HL-60 (cell line): ENCODE results near the gene CDH23.

Experiments used
- DNase-seq, 2 experiments: peaks; one replicate each; pipeline ENCODE4 v3.0.0-alpha.2; 2010 to 2020; ENCODE audit warnings: low read depth in 1 of 2, low spot score in 1 of 2
- H3K27ac ChIP-seq: fragments of 250-450 bp; sonication (Bioruptor Pico); replicated peaks from 2 replicates; pipeline ENCODE4 v1.5.1; 2020; ENCODE audit warnings: mild to moderate bottlenecking, moderate library complexity
- H3K27me3 ChIP-seq: fragments of 250-450 bp; sonication (Bioruptor Pico); 2 replicates; pipeline ENCODE4 v1.5.1; 2021; ENCODE audit warnings: mild to moderate bottlenecking, moderate library complexity; ENCODE audit not compliant: insufficient read depth, poor library complexity, severe bottlenecking
- H3K4me3 ChIP-seq: replicated peaks from 2 replicates; pipeline ENCODE4 v1.5.1; 2011; ENCODE audit warnings: mild to moderate bottlenecking, control low read depth, low read length; ENCODE audit not compliant: insufficient read depth
- GABPA ChIP-seq: IDR thresholded peaks from 2 replicates; pipeline ENCODE4 v1.6.1; 2012; ENCODE audit warnings: low read depth
- POLR2AphosphoS5 ChIP-seq: IDR thresholded peaks from 2 replicates; pipeline ENCODE4 v1.6.1; 2012; ENCODE audit warnings: low read depth
- SPI1 ChIP-seq: IDR thresholded peaks from 2 replicates; pipeline ENCODE4 v1.6.1; 2012; ENCODE audit warnings: low read depth, mild to moderate bottlenecking, borderline replicate concordance
- TF ChIP-seq, protein P1 (sequence below): IDR thresholded peaks from 2 replicates; pipeline ENCODE4 v1.6.1; 2012; ENCODE audit warnings: low read depth; ENCODE audit not compliant: insufficient replicate concordance
- TF ChIP-seq, protein P2 (sequence below): IDR thresholded peaks from one replicate; pipeline ENCODE4 v1.5.1; 2011; ENCODE audit warnings: low read length, control low read depth, inconsistent platforms; ENCODE audit not compliant: insufficient read depth

Gene CDH23

DNA sequence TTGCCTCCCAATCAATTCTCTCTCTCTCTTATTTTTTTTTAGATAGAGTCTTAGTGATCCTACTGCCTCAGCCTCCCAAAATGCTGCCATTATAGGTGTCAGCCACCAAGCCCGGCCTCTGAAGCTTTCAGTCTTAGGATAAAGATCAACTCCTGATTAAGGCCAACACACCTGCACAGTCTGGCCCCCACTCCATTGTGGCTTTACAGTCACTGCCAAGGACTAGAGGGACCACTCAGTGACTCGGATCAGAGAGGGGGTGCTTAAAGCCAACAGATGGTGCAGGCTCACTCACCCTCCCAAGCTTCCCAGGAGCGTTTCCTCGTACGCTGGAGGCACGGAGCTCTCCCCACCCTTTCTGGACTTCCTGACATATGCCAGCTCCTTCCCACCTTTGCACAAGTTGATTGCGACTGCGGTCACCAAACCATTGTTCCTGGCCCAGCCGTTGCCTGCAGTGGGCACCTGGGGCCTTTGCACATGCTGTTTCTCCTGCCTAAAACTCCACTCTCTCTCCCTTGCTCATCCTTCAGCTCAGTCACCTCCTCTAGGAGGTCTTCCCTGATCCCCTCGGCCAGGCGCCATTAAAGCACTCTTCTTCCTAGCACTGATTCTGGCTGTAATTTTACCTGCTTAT is 1.7 kb upstream of the CDH23 start:
- Histone ChIP-seq H3K27ac (no peak overlapping the region), H3K27me3 (peaks cover 36% of the 10 kb centered on the region), H3K4me3 (no peak overlapping the region)
- DNase-seq: no peak
- no peak for TF ChIP-seq SPI1
- TF ChIP-seq, protein P1, sequence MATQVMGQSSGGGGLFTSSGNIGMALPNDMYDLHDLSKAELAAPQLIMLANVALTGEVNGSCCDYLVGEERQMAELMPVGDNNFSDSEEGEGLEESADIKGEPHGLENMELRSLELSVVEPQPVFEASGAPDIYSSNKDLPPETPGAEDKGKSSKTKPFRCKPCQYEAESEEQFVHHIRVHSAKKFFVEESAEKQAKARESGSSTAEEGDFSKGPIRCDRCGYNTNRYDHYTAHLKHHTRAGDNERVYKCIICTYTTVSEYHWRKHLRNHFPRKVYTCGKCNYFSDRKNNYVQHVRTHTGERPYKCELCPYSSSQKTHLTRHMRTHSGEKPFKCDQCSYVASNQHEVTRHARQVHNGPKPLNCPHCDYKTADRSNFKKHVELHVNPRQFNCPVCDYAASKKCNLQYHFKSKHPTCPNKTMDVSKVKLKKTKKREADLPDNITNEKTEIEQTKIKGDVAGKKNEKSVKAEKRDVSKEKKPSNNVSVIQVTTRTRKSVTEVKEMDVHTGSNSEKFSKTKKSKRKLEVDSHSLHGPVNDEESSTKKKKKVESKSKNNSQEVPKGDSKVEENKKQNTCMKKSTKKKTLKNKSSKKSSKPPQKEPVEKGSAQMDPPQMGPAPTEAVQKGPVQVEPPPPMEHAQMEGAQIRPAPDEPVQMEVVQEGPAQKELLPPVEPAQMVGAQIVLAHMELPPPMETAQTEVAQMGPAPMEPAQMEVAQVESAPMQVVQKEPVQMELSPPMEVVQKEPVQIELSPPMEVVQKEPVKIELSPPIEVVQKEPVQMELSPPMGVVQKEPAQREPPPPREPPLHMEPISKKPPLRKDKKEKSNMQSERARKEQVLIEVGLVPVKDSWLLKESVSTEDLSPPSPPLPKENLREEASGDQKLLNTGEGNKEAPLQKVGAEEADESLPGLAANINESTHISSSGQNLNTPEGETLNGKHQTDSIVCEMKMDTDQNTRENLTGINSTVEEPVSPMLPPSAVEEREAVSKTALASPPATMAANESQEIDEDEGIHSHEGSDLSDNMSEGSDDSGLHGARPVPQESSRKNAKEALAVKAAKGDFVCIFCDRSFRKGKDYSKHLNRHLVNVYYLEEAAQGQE: no peak
- TF ChIP-seq, protein P2, sequence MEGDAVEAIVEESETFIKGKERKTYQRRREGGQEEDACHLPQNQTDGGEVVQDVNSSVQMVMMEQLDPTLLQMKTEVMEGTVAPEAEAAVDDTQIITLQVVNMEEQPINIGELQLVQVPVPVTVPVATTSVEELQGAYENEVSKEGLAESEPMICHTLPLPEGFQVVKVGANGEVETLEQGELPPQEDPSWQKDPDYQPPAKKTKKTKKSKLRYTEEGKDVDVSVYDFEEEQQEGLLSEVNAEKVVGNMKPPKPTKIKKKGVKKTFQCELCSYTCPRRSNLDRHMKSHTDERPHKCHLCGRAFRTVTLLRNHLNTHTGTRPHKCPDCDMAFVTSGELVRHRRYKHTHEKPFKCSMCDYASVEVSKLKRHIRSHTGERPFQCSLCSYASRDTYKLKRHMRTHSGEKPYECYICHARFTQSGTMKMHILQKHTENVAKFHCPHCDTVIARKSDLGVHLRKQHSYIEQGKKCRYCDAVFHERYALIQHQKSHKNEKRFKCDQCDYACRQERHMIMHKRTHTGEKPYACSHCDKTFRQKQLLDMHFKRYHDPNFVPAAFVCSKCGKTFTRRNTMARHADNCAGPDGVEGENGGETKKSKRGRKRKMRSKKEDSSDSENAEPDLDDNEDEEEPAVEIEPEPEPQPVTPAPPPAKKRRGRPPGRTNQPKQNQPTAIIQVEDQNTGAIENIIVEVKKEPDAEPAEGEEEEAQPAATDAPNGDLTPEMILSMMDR: no peak
- no peak for TF ChIP-seq GABPA
- TF ChIP-seq POLR2AphosphoS5: no peak

DNA sequence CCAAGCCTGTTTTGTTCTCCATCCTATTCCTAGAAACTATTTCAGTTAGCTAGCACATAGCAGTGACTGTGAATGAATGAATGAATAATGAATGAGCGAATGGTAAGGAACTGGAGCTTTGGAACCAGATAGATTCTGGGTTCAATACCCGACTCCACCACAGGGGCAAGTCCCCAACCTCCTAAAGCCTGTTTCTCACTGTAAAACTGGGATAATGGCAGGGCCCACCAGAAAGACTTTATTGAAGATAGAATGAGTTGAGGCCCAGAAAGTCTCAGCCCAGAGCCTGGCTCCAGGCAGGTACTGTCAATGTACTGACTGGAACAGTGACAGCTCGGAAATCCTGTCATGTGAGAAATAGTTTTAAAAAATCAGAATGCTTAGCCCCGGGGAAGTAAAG is 1.1 kb upstream of the CDH23 start:
- H3K27ac ChIP-seq: no peak overlapping the region
- peaks cover 36% of the 10 kb centered on the region for H3K27me3 ChIP-seq
- TF ChIP-seq, protein P1: no peak
- TF ChIP-seq, protein P2: no peak
- H3K4me3 ChIP-seq: no peak overlapping the region
- DNase-seq: no peak

DNA sequence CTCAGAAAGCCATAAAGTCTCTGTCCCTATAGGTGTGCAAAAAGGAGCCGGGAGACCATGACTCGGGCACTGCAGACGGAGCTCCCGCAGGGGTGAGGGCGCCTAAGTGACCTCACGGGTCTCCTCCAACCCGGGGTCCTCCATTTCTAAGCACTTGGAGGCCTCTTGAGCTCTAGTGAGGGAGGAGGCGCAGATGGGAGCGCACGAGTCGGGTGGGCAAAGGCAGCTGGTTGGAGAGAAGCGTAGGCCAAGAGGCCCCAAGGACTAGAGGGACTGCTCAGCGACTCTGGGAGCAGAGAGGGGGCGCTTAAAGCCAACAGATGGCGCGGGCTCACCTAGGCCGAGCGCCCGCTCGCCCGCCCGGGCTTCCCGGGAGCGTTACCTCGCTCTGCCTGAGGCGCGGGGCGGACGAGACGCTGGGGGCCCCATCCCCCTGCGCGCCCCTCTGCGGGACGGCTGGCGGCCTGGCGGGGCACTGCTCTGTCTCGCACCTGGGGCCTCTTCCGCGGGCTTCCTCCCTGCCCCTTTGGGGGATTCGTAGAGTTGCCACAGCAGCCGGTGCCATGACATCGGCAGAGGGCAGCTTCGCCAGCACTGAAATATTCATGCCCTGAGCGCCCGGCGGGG is 523 bp upstream of the CDH23 start:
- H3K27ac ChIP-seq: no peak overlapping the region
- H3K27me3 ChIP-seq: peaks cover 35% of the 10 kb centered on the region
- DNase-seq: no peak
- TF ChIP-seq GABPA (no peak), SPI1 (no peak), POLR2AphosphoS5 (no peak)
- TF ChIP-seq, protein P2: no peak
- TF ChIP-seq, protein P1: no peak
- H3K4me3 ChIP-seq: peak overlapping the region; percentile 19
